SH-SY5Y (cell line): Measurements from ENCODE around the gene CRHBP.

Experiments used
- GATA2 ChIP-seq: IDR thresholded peaks from 2 replicates; pipeline ENCODE4 v1.6.1; 2011; ENCODE audit warnings: mild to moderate bottlenecking, low read depth, low read length
- GATA3 ChIP-seq: IDR thresholded peaks from 2 replicates; pipeline ENCODE4 v1.6.1; 2011; ENCODE audit warnings: low read depth, mild to moderate bottlenecking, low read length, moderate library complexity

- TF ChIP-seq GATA2 (no peak), GATA3 (no peak)
Observed at GRCh38 chr5:77010243-77010642, 57.4 kb downstream of the CRHBP start.
